ENCODE data around the gene RITA1. TPM values are rescaled to one million over a fixed set of nuclear protein-coding genes. Genes with fewer than 3 reads are reported as not detected.

Gene RITA1
- total and polyA plus RNA-seq, 2 experiments from 2014 or later = 20.0 to 40.4 TPM

GRCh38 chr12:113241191-113242025 lies 55.9 kb downstream of the RITA1 start:
- Histone ChIP-seq H2AFZ (no peak overlapping the region), H3K4me3 (no peak overlapping the region), H3K79me2 (replicated peaks; ENCODE audit: insufficient read depth) (no peaks in the 10 kb centered on the region), H3K27ac (ENCODE audit: low read depth) (no peak overlapping the region), H3K4me2 (no peak overlapping the region), H3K36me3 (ENCODE audit: insufficient read depth) (no peaks in the 10 kb centered on the region), H3K4me1 (ENCODE audit: insufficient read depth) (peaks cover 10% of the 10 kb centered on the region), H3F3A (replicated peaks; ENCODE audit: low read depth) (no peaks in the 10 kb centered on the region; the same call in 1 of the 2 replicates), H4K20me1 (replicated peaks; ENCODE audit: insufficient read depth) (no peaks in the 10 kb centered on the region), H3K27me3 (ENCODE audit: insufficient read depth) (no peaks in the 10 kb centered on the region), H3K9me2 (ENCODE audit: insufficient read depth) (no peaks in the 10 kb centered on the region)
- Mint-ChIP-seq H3K4me3 (no peak overlapping the region), H3K27me3 (ENCODE audit: insufficient read depth, low read depth, poor library complexity) (peaks cover 24% of the 10 kb centered on the region), H3K36me3 (ENCODE audit: low read depth) (peaks cover 24% of the 10 kb centered on the region), H3K4me1 (peaks cover 46% of the 10 kb centered on the region), H3K27ac (peak overlapping the region; percentile 33; the same call in 1 of the 2 replicates), H3K9me3 (peaks cover 4% of the 10 kb centered on the region; the same call in 1 of the 3 replicates)
- ATAC-seq (no peak), DNase-seq (ENCODE audit: low spot score) (no peak)
- TF ChIP-seq POLR2AphosphoS5 (IDR thresholded peaks at IDR 0.05; ENCODE audit: low read depth) = no peak
- TF ChIP-seq ZNF114 (CRISPR knock-in tag; IDR thresholded peaks at IDR 0.05) = no peak
- TF ChIP-seq ZNF331 (CRISPR knock-in tag; IDR thresholded peaks at IDR 0.05; ENCODE audit: low read depth) = no peak
- TF ChIP-seq, protein P1, sequence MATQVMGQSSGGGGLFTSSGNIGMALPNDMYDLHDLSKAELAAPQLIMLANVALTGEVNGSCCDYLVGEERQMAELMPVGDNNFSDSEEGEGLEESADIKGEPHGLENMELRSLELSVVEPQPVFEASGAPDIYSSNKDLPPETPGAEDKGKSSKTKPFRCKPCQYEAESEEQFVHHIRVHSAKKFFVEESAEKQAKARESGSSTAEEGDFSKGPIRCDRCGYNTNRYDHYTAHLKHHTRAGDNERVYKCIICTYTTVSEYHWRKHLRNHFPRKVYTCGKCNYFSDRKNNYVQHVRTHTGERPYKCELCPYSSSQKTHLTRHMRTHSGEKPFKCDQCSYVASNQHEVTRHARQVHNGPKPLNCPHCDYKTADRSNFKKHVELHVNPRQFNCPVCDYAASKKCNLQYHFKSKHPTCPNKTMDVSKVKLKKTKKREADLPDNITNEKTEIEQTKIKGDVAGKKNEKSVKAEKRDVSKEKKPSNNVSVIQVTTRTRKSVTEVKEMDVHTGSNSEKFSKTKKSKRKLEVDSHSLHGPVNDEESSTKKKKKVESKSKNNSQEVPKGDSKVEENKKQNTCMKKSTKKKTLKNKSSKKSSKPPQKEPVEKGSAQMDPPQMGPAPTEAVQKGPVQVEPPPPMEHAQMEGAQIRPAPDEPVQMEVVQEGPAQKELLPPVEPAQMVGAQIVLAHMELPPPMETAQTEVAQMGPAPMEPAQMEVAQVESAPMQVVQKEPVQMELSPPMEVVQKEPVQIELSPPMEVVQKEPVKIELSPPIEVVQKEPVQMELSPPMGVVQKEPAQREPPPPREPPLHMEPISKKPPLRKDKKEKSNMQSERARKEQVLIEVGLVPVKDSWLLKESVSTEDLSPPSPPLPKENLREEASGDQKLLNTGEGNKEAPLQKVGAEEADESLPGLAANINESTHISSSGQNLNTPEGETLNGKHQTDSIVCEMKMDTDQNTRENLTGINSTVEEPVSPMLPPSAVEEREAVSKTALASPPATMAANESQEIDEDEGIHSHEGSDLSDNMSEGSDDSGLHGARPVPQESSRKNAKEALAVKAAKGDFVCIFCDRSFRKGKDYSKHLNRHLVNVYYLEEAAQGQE (IDR thresholded peaks at IDR 0.05; ENCODE audit: unreplicated experiment) = no peak
- TF ChIP-seq EZH2 (IDR thresholded peaks at IDR 0.05; ENCODE audit: low read depth, unreplicated experiment) = no peak
- TF ChIP-seq EZH2phosphoT487 (IDR thresholded peaks at IDR 0.05; ENCODE audit: unreplicated experiment) = no peak

Small RNAs within 50 kb of the gene (microRNA-seq; reads per million reads assigned to microRNA genes)
- gene MIR7106 = not detected

Small RNAs within 50 kb of the gene (small RNA-seq; reads per million reads assigned to genes)
- gene MIR7106 (ENCODE audit: low replicate concordance) (not detected), gene RF00019 (ENCODE audit: low replicate concordance) (not detected)

Other genes with a start within 250 kb of the RITA1 start
- gene OAS3, start 247.2 kb upstream of the RITA1 start, total RNA-seq (2014; rRNA removed; shearing (Covaris generic)) = 1.4 and 2.6 TPM in 2 replicates
- 0.21 and 0.27 TPM in 2 replicates for gene OAS3, start 247.2 kb upstream of the RITA1 start, polyA plus RNA-seq (2016; fragmentation: Nextera tagmentation; extraction: Ambion mirVana)
- gene OAS2, start 207.2 kb upstream of the RITA1 start, total RNA-seq (2014; rRNA removed; shearing (Covaris generic)) = not detected in 2 replicates
- gene OAS2, start 207.2 kb upstream of the RITA1 start, polyA plus RNA-seq (2016; fragmentation: Nextera tagmentation; extraction: Ambion mirVana) = 0.10 TPM in 2 replicates
- gene DTX1, start 129.0 kb upstream of the RITA1 start, total RNA-seq (2014; rRNA removed; shearing (Covaris generic)) = 4.7 and 9.0 TPM in 2 replicates
- gene DTX1, start 129.0 kb upstream of the RITA1 start, polyA plus RNA-seq (2016; fragmentation: Nextera tagmentation; extraction: Ambion mirVana) = 1.6 and 1.8 TPM in 2 replicates
- 5.4 and 8.2 TPM in 2 replicates for gene RASAL1, start 50.0 kb upstream of the RITA1 start, total RNA-seq (2014; rRNA removed; shearing (Covaris generic))
- 2.6 and 2.7 TPM in 2 replicates for gene RASAL1, start 50.0 kb upstream of the RITA1 start, polyA plus RNA-seq (2016; fragmentation: Nextera tagmentation; extraction: Ambion mirVana)
- gene CFAP73, start 36.0 kb upstream of the RITA1 start, total RNA-seq (2014; rRNA removed; shearing (Covaris generic)) = 0.59 TPM in 1 of 2 replicates, not detected in the other
- 0.50 and 0.54 TPM in 2 replicates for gene CFAP73, start 36.0 kb upstream of the RITA1 start, polyA plus RNA-seq (2016; fragmentation: Nextera tagmentation; extraction: Ambion mirVana)
- gene DDX54, start 243 bp upstream of the RITA1 start, total RNA-seq (2014; rRNA removed; shearing (Covaris generic)) = 79.6 and 84.1 TPM in 2 replicates
- 89.4 and 89.5 TPM in 2 replicates for gene DDX54, start 243 bp upstream of the RITA1 start, polyA plus RNA-seq (2016; fragmentation: Nextera tagmentation; extraction: Ambion mirVana)
- 12.2 and 14.4 TPM in 2 replicates for gene TPCN1, start 35.7 kb downstream of the RITA1 start, total RNA-seq (2014; rRNA removed; shearing (Covaris generic))
- 11.2 and 16.2 TPM in 2 replicates for gene TPCN1, start 35.7 kb downstream of the RITA1 start, polyA plus RNA-seq (2016; fragmentation: Nextera tagmentation; extraction: Ambion mirVana)
- 8.9 and 13.4 TPM in 2 replicates for gene SLC8B1, start 149.4 kb downstream of the RITA1 start, total RNA-seq (2014; rRNA removed; shearing (Covaris generic))
- 5.3 and 6.0 TPM in 2 replicates for gene SLC8B1, start 149.4 kb downstream of the RITA1 start, polyA plus RNA-seq (2016; fragmentation: Nextera tagmentation; extraction: Ambion mirVana)
- 37.0 and 37.1 TPM in 2 replicates for gene PLBD2, start 172.9 kb downstream of the RITA1 start, total RNA-seq (2014; rRNA removed; shearing (Covaris generic))
- 10.2 and 10.4 TPM in 2 replicates for gene PLBD2, start 172.9 kb downstream of the RITA1 start, polyA plus RNA-seq (2016; fragmentation: Nextera tagmentation; extraction: Ambion mirVana)
- gene SDS, start 218.2 kb downstream of the RITA1 start, total RNA-seq (2014; rRNA removed; shearing (Covaris generic)) = not detected in 2 replicates
- gene SDS, start 218.2 kb downstream of the RITA1 start, polyA plus RNA-seq (2016; fragmentation: Nextera tagmentation; extraction: Ambion mirVana) = 0.57 TPM in 1 of 2 replicates, not detected in the other
- not detected in 2 replicates for gene SDSL, start 236.7 kb downstream of the RITA1 start, total RNA-seq (2014; rRNA removed; shearing (Covaris generic))
- gene SDSL, start 236.7 kb downstream of the RITA1 start, polyA plus RNA-seq (2016; fragmentation: Nextera tagmentation; extraction: Ambion mirVana) = 0.45 TPM in 1 of 2 replicates, not detected in the other